SK-N-SH (cell line): Measurements from ENCODE around the gene GBP7. TPM values are rescaled to one million over a fixed set of nuclear protein-coding genes. Genes with fewer than 3 reads are reported as not detected.

Experiments
- CTCF ChIA-PET: fragments of 300-600, 350-600 bp; formaldehyde crosslinking; extraction: SDS; loops from one replicate; lab custom pipeline; 2021; lab: Yijun Ruan, JAX
- POLR2A ChIA-PET: fragments of 350-600 bp; sonication (Branson Sonifier 250); formaldehyde crosslinking; extraction: SDS; loops from one replicate; lab custom pipeline; 2020; ENCODE audit warnings: antibody characterized with exemption, inconsistent platforms; lab: Yijun Ruan, JAX
- DNase-seq: peaks from one replicate; pipeline ENCODE4 v3.0.0; 2012
- H2AFZ ChIP-seq: fragments of 200-600 bp; sonication (generic); 2 replicates; pipeline ENCODE4 v1.8.1; 2016; ENCODE audit warnings: antibody characterized with exemption, mild to moderate bottlenecking, low read depth
- H3F3A ChIP-seq: fragments of 200-600 bp; sonication (generic); replicated peaks from 2 replicates; pipeline ENCODE3; 2016; ENCODE audit warnings: antibody characterized with exemption, mild to moderate bottlenecking; ENCODE audit not compliant: insufficient read depth
- H3K27ac ChIP-seq, 2 experiments: fragments of 200-500 bp in 1 of 2; fragments of 200-600 bp in 1 of 2; sonication (Bioruptor generic) in 1 of 2; sonication (generic), shearing (Covaris generic) in 1 of 2; 2 replicates each; pipeline versions ENCODE4 v1.5.1 to v1.6.1; 2014 to 2016; ENCODE audit warnings: low read depth in 2 of 2, inconsistent platforms in 1 of 2, low read length in 1 of 2, mild to moderate bottlenecking in 1 of 2, mixed read lengths in 1 of 2
- H3K27me3 ChIP-seq: fragments of 200-600 bp; sonication (generic), shearing (Covaris generic); 2 replicates; pipeline ENCODE4 v1.6.1; 2016; ENCODE audit warnings: mixed run types; ENCODE audit not compliant: insufficient read depth
- H3K36me3 ChIP-seq, 2 experiments: fragments of 200-500 bp in 1 of 2; fragments of 200-600 bp in 1 of 2; sonication (Bioruptor generic) in 1 of 2; sonication (generic) in 1 of 2; replicated peaks in 1 of 2; 2 replicates each; pipeline versions ENCODE3 to v1.5.1; 2014 to 2016; ENCODE audit warnings: low read length in 1 of 2, mild to moderate bottlenecking in 1 of 2; ENCODE audit not compliant: insufficient read depth in 2 of 2, control insufficient read depth in 1 of 2
- H3K4me1 ChIP-seq, 2 experiments: fragments of 200-500 bp in 1 of 2; fragments of 200-600 bp in 1 of 2; sonication (Bioruptor generic) in 1 of 2; sonication (generic), shearing (Covaris generic) in 1 of 2; 2 replicates each; pipeline versions ENCODE4 v1.5.1 to v1.6.1; 2014 to 2016; ENCODE audit warnings: low read depth in 1 of 2, low read length in 1 of 2, mixed run types in 1 of 2; ENCODE audit not compliant: insufficient read depth in 2 of 2, control insufficient read depth in 1 of 2
- H3K4me2 ChIP-seq: fragments of 200-600 bp; sonication (generic), shearing (Covaris generic); 2 replicates; pipeline ENCODE4 v1.6.1; 2017; ENCODE audit warnings: mixed run types
- H3K4me3 ChIP-seq, 2 experiments: fragments of 200-500 bp in 1 of 2; fragments of 200-600 bp in 1 of 2; sonication (Bioruptor generic) in 1 of 2; sonication (generic), shearing (Covaris generic) in 1 of 2; 2 replicates each; pipeline versions ENCODE4 v1.5.1 to v1.8.1; 2014 to 2016; ENCODE audit warnings: low read depth in 2 of 2, inconsistent platforms in 1 of 2, low read length in 1 of 2, mild to moderate bottlenecking in 1 of 2, mixed read lengths in 1 of 2, moderate library complexity in 1 of 2
- H3K79me2 ChIP-seq: fragments of 200-600 bp; sonication (generic); 2 replicates; pipeline ENCODE4 v1.8.1; 2017; ENCODE audit warnings: mild to moderate bottlenecking; ENCODE audit not compliant: insufficient read depth
- H3K9ac ChIP-seq: fragments of 200-600 bp; sonication (generic); 2 replicates; pipeline ENCODE4 v1.6.1; 2017; ENCODE audit warnings: mixed run types
- H3K9me2 ChIP-seq: fragments of 200-600 bp; sonication (generic); 2 replicates; pipeline ENCODE4 v1.6.1; 2017; ENCODE audit warnings: mixed run types
- H3K9me3 ChIP-seq: fragments of 200-600 bp; sonication (generic); 2 replicates; pipeline ENCODE4 v1.6.1; 2017; ENCODE audit warnings: mixed run types, mild to moderate bottlenecking, moderate library complexity
- H4K20me1 ChIP-seq: fragments of 200-600 bp; sonication (generic); 2 replicates; pipeline ENCODE4 v1.6.1; 2017; ENCODE audit warnings: mild to moderate bottlenecking, mixed run types; ENCODE audit not compliant: insufficient read depth
- CHD2 ChIP-seq: fragments of 150-350 bp; IDR thresholded peaks from 2 replicates; pipeline ENCODE4 v1.6.1; 2018; ENCODE audit warnings: low read length; ENCODE audit not compliant: partially characterized antibody
- EP300 ChIP-seq, 2 experiments: IDR thresholded peaks; 2 replicates each; pipeline versions ENCODE4 v1.4.0 to v1.6.1; 2012; ENCODE audit warnings: borderline replicate concordance in 1 of 2, low read depth in 1 of 2, low read length in 1 of 2
- EZH2phosphoT487 ChIP-seq: fragments of 200-600 bp; sonication (generic); IDR thresholded peaks from 2 replicates; pipeline ENCODE4 v1.6.1; 2017; ENCODE audit warnings: low read depth, mixed run types, mild to moderate bottlenecking, antibody characterized with exemption, moderate library complexity, borderline replicate concordance
- FOSL2 ChIP-seq: IDR thresholded peaks from 2 replicates; pipeline ENCODE4 v1.4.0; 2012; ENCODE audit warnings: low read depth, mild to moderate bottlenecking, moderate library complexity, borderline replicate concordance
- FOXJ3 ChIP-seq: sonication (generic); formaldehyde crosslinking; IDR thresholded peaks from 2 replicates; pipeline ENCODE4 v1.5.1; 2020; ENCODE audit warnings: mild to moderate bottlenecking, missing genetic modification reagents
- IRF3 ChIP-seq: fragments of 150-350 bp; IDR thresholded peaks from 2 replicates; pipeline ENCODE4 v1.6.1; 2016; ENCODE audit warnings: mild to moderate bottlenecking, low read depth, low read length
- JUND ChIP-seq: IDR thresholded peaks from 2 replicates; pipeline ENCODE4 v1.4.0; 2012
- MEF2A ChIP-seq: IDR thresholded peaks from 2 replicates; pipeline ENCODE4 v1.4.0; 2012; ENCODE audit warnings: low read depth, borderline replicate concordance
- MXI1 ChIP-seq: IDR thresholded peaks from 2 replicates; pipeline ENCODE4 v1.6.1; 2012; ENCODE audit warnings: mild to moderate bottlenecking, low read depth, low read length, improper control_type of control experiment
- NFIC ChIP-seq: IDR thresholded peaks from 2 replicates; pipeline ENCODE4 v1.4.0; 2012; ENCODE audit warnings: borderline replicate concordance
- NRF1 ChIP-seq: IDR thresholded peaks from 2 replicates; pipeline ENCODE4 v1.6.1; 2012; ENCODE audit warnings: low read depth, mild to moderate bottlenecking, low read length
- PBX3 ChIP-seq: IDR thresholded peaks from 2 replicates; pipeline ENCODE4; 2012
- POLR2AphosphoS5 ChIP-seq: IDR thresholded peaks from 2 replicates; pipeline ENCODE4 v1.6.1; 2012; ENCODE audit warnings: low read depth, low read length
- RAD21 ChIP-seq: IDR thresholded peaks from 2 replicates; pipeline ENCODE4 v1.6.1; 2012; ENCODE audit warnings: mild to moderate bottlenecking, low read length
- RCOR1 ChIP-seq: fragments of 150-350 bp; IDR thresholded peaks from 2 replicates; pipeline ENCODE4 v1.6.1; 2017; ENCODE audit warnings: antibody characterized with exemption, low read length
- RFX5 ChIP-seq: IDR thresholded peaks from 2 replicates; pipeline ENCODE4 v1.6.1; 2012; ENCODE audit warnings: mild to moderate bottlenecking, improper control_type of control experiment, low read length
- RXRA ChIP-seq: IDR thresholded peaks from 2 replicates; pipeline ENCODE4 v1.4.0; 2012; ENCODE audit warnings: low read depth, mild to moderate bottlenecking, borderline replicate concordance
- SIN3A ChIP-seq: IDR thresholded peaks from 2 replicates; pipeline ENCODE4 v1.6.1; 2012; ENCODE audit warnings: low read depth, mild to moderate bottlenecking, low read length, moderate library complexity, borderline replicate concordance
- SMC3 ChIP-seq: IDR thresholded peaks from 2 replicates; pipeline ENCODE4 v1.6.1; 2012; ENCODE audit warnings: low read depth, low read length, improper control_type of control experiment
- USF2 ChIP-seq: fragments of 150-350 bp; IDR thresholded peaks from 2 replicates; pipeline ENCODE4 v1.6.1; 2017; ENCODE audit warnings: antibody characterized with exemption, low read length, low read depth, borderline replicate concordance
- YY1 ChIP-seq: IDR thresholded peaks from 2 replicates; pipeline ENCODE4 v1.4.0; 2012; ENCODE audit warnings: low read depth, mild to moderate bottlenecking
- WGBS: methylation state at CpG from one replicate; pipeline ENCODE4 v1.1.6; 2017; ENCODE audit warnings: low lambda C conversion rate; 5-methylcytosine and 5-hydroxymethylcytosine counted together
- polyA plus RNA-seq, 3 experiments: library from polyadenylated mRNA; depleted of rRNA; stranded (reverse); fragments of >200 nt; gene quantifications; 2 replicates each; pipeline ENCODE4 v1.2.3, GENCODE V29; 2012
- TF ChIP-seq, protein P1 (sequence below): fragments of 200-600 bp; sonication (generic); IDR thresholded peaks from 2 replicates; pipeline ENCODE4 v1.6.1; 2017; ENCODE audit warnings: antibody characterized with exemption, mild to moderate bottlenecking, moderate library complexity
- TF ChIP-seq, protein P2 (sequence below): IDR thresholded peaks from 2 replicates; pipeline ENCODE4 v1.4.0; 2012; ENCODE audit warnings: low read depth
- TF ChIP-seq, protein P3 (sequence below): IDR thresholded peaks from 2 replicates; pipeline ENCODE4 v1.4.0; 2012; ENCODE audit warnings: low read depth, borderline replicate concordance

The GBP7 gene
- polyA plus RNA-seq, 1 of the 3 experiments (the other 2 are of a cell fraction), result not detected

DNA sequence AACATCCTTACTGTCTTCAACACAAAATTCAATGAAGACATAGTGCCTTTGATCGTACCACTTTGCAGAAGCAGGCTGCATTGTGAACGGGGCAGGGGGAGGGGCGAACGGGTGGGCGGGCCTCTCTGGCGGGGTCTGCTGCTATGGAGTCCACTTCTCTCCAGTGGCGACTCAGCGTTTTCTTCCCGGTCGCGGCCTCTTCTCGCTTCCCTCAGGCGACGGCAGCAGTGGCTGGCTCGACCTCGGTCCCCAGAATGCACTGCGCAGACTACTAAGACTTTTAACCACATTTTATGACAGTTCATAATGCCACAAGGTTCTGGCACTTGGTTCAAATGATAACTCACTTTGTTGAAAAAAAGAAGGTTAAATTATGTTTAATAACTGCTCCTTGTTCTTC, 71.1 kb downstream of the GBP7 start:
- H2AFZ ChIP-seq, result no peak overlapping the region
- POLR2A ChIA-PET, result no interaction called here
- TF ChIP-seq, protein P1, sequence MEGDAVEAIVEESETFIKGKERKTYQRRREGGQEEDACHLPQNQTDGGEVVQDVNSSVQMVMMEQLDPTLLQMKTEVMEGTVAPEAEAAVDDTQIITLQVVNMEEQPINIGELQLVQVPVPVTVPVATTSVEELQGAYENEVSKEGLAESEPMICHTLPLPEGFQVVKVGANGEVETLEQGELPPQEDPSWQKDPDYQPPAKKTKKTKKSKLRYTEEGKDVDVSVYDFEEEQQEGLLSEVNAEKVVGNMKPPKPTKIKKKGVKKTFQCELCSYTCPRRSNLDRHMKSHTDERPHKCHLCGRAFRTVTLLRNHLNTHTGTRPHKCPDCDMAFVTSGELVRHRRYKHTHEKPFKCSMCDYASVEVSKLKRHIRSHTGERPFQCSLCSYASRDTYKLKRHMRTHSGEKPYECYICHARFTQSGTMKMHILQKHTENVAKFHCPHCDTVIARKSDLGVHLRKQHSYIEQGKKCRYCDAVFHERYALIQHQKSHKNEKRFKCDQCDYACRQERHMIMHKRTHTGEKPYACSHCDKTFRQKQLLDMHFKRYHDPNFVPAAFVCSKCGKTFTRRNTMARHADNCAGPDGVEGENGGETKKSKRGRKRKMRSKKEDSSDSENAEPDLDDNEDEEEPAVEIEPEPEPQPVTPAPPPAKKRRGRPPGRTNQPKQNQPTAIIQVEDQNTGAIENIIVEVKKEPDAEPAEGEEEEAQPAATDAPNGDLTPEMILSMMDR, result no peak
- TF ChIP-seq YY1 (no peak), RXRA (no peak), JUND (no peak), PBX3 (no peak), NRF1 (no peak), MEF2A (no peak), SIN3A (no peak), FOSL2 (no peak), EZH2phosphoT487 (no peak), RCOR1 (no peak), CHD2 (no peak), FOXJ3 (no peak), IRF3 (no peak), POLR2AphosphoS5 (no peak), MXI1 (no peak)
- TF ChIP-seq, all 33 proteins: peak for 0
- no peak overlapping the region for H3K27ac ChIP-seq
- no peaks in the 10 kb centered on the region for H4K20me1 ChIP-seq
- H3K4me3 ChIP-seq, result no peak overlapping the region
- H3K9me3 ChIP-seq, result no peaks in the 10 kb centered on the region
- 71% methylated on average over 17 of the region's 17 CpGs for WGBS
- no peaks in the 10 kb centered on the region for H3K4me1 ChIP-seq
- no peaks in the 10 kb centered on the region for H3F3A ChIP-seq
- CTCF ChIA-PET, result no interaction called here
- H3K9ac ChIP-seq, result no peak overlapping the region
- H3K9me2 ChIP-seq, result no peaks in the 10 kb centered on the region
- no peak overlapping the region for H3K4me2 ChIP-seq
- no peaks in the 10 kb centered on the region for H3K79me2 ChIP-seq
- H3K27me3 ChIP-seq, result no peaks in the 10 kb centered on the region
- H3K36me3 ChIP-seq, result peaks cover 3 to 17% of the 10 kb centered on the region in 2 experiments
- DNase-seq, result no peak

GRCh38 chr1:89104147-89104546, 71.7 kb downstream of the GBP7 start:
- WGBS, result 46% methylated on average over 2 of the region's 2 CpGs
- Histone ChIP-seq H3K4me2 (no peak overlapping the region), H3K4me1 (no peaks in the 10 kb centered on the region), H3K9me3 (no peaks in the 10 kb centered on the region), H3K9ac (no peak overlapping the region), H3K27me3 (no peaks in the 10 kb centered on the region), H3K79me2 (no peaks in the 10 kb centered on the region), H4K20me1 (no peaks in the 10 kb centered on the region), H3K36me3 (peaks cover 0 to 14% of the 10 kb centered on the region in 2 experiments), H3F3A (no peaks in the 10 kb centered on the region), H3K27ac (no peak overlapping the region), H2AFZ (no peak overlapping the region), H3K9me2 (no peaks in the 10 kb centered on the region), H3K4me3 (no peak overlapping the region)
- ChIA-PET CTCF (interaction anchor here (0.8 kb wide), 1 partner anchor 16 kb away, joined by 4 read pairs; no protein-coding TSS in a partner anchor), POLR2A (no interaction called here)
- no peak for DNase-seq
- no peak for TF ChIP-seq RXRA
- no peak for TF ChIP-seq USF2
- peak; percentile 32; the same call in 1 of the 2 replicates for TF ChIP-seq NFIC
- peak in 1 of 2 experiments; percentile 60; a peak in 1 of 4 replicates for TF ChIP-seq EP300 (IDR thresholded peaks at IDR 0.05; ENCODE audit: borderline replicate concordance in 1 of 2, low read depth in 1 of 2, low read length in 1 of 2)
- TF ChIP-seq FOXJ3, result no peak
- no peak for TF ChIP-seq MEF2A
- TF ChIP-seq, protein P2, sequence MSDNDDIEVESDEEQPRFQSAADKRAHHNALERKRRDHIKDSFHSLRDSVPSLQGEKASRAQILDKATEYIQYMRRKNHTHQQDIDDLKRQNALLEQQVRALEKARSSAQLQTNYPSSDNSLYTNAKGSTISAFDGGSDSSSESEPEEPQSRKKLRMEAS, result no peak
- no peak for TF ChIP-seq SMC3
- TF ChIP-seq, protein P3, sequence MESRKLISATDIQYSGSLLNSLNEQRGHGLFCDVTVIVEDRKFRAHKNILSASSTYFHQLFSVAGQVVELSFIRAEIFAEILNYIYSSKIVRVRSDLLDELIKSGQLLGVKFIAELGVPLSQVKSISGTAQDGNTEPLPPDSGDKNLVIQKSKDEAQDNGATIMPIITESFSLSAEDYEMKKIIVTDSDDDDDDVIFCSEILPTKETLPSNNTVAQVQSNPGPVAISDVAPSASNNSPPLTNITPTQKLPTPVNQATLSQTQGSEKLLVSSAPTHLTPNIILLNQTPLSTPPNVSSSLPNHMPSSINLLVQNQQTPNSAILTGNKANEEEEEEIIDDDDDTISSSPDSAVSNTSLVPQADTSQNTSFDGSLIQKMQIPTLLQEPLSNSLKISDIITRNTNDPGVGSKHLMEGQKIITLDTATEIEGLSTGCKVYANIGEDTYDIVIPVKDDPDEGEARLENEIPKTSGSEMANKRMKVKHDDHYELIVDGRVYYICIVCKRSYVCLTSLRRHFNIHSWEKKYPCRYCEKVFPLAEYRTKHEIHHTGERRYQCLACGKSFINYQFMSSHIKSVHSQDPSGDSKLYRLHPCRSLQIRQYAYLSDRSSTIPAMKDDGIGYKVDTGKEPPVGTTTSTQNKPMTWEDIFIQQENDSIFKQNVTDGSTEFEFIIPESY, result no peak
- no peak for TF ChIP-seq RAD21
- no peak for TF ChIP-seq RFX5
